ENCODE measurements around the gene CPT1B. TPM values are rescaled to one million over a fixed set of nuclear protein-coding genes. Genes with fewer than 3 reads are reported as not detected.

CPT1B gene
- total and polyA plus RNA-seq, 2 of the 4 experiments (the other 2 are of a cell fraction) = 0.36 to 1.8 TPM

DNA sequence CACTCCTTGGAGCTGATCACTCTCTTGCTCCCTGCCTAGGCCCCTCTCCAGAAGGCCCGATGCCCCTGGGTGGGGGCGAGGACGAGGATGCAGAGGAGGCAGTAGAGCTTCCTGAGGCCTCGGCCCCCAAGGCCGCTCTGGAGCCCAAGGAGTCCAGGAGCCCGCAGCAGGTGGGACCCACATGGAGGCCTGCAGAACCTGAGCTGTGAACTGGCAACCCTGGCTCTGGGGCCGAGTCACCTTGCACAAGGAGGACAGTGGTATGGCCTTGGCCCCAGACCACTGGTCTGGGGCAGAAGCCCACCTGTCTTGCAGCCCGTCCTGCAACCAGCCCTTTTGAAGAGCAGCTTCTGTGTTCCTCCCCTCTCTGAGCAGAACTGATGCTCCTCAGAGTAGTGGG lies 59.1 kb downstream of the CPT1B start:
- H3K14ac ChIP-seq (replicated peaks; ENCODE audit: low read depth, low read length) = no peak overlapping the region
- peaks cover 49% of the 10 kb centered on the region for H3K36me3 ChIP-seq (ENCODE audit: control insufficient read depth, insufficient read depth, low read length)
- H4K5ac ChIP-seq (ENCODE audit: low read depth, low read length) = no peak overlapping the region
- dilution Hi-C loops (cut with HindIII; ENCODE audit: low sequenced_read_pairs, unreplicated experiment) (no loop called here), intact Hi-C loops (cut with micrococcal nuclease) (no loop called here), in situ Hi-C loops (cut with MboI; ENCODE audit: low sequenced_read_pairs) (no loop called here)
- no peak overlapping the region for H3K4me3 ChIP-seq (ENCODE audit: insufficient read depth, low read depth, low read length)
- no peak overlapping the region for H2AFZ ChIP-seq (replicated peaks; ENCODE audit: low read length, poor library complexity)
- H2AK5ac ChIP-seq (ENCODE audit: low read depth, low read length) = no peak overlapping the region
- ATAC-seq (ENCODE audit: low read depth) = no peak
- H3K9me3 ChIP-seq (ENCODE audit: control insufficient read depth, insufficient read depth, low read length) = no peaks in the 10 kb centered on the region
- no peak for TF ChIP-seq SMC3 (IDR thresholded peaks at IDR 0.05; ENCODE audit: low read depth, low read length)
- TF ChIP-seq MXI1 (IDR thresholded peaks at IDR 0.05; ENCODE audit: borderline replicate concordance, low read depth, low read length) = no peak
- no peak for TF ChIP-seq CTCF (conservative IDR thresholded peaks at IDR 0.05; ENCODE audit: low read depth, low read length)
- no peak for TF ChIP-seq BHLHE40 (IDR thresholded peaks at IDR 0.05; ENCODE audit: low read depth, low read length)
- TF ChIP-seq CHD1 (IDR thresholded peaks at IDR 0.05; ENCODE audit: low read depth, low read length) = no peak
- no peak for TF ChIP-seq MAFK (IDR thresholded peaks at IDR 0.05; ENCODE audit: low read depth, low read length)
- TF ChIP-seq FOS (IDR thresholded peaks at IDR 0.05; ENCODE audit: low read depth, low read length) = no peak
- no peak for TF ChIP-seq POLR2A (IDR thresholded peaks at IDR 0.05; ENCODE audit: low read depth, low read length)
- no peak for TF ChIP-seq CEBPB (IDR thresholded peaks at IDR 0.05; ENCODE audit: low read depth, low read length)
- no peak for TF ChIP-seq RFX5 (IDR thresholded peaks at IDR 0.05; ENCODE audit: low read depth, low read length)
- no peak for TF ChIP-seq MAZ (IDR thresholded peaks at IDR 0.05; ENCODE audit: borderline replicate concordance, low read depth, low read length)
- no peak for TF ChIP-seq RAD21 (IDR thresholded peaks at IDR 0.05; ENCODE audit: low read length)
- TF ChIP-seq, protein P1, sequence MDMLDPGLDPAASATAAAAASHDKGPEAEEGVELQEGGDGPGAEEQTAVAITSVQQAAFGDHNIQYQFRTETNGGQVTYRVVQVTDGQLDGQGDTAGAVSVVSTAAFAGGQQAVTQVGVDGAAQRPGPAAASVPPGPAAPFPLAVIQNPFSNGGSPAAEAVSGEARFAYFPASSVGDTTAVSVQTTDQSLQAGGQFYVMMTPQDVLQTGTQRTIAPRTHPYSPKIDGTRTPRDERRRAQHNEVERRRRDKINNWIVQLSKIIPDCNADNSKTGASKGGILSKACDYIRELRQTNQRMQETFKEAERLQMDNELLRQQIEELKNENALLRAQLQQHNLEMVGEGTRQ (IDR thresholded peaks at IDR 0.05; ENCODE audit: low read depth, low read length) = no peak
- TF ChIP-seq RCOR1 (IDR thresholded peaks at IDR 0.05; ENCODE audit: insufficient replicate concordance, low read length) = no peak
- no peak for TF ChIP-seq NFE2L2 (IDR thresholded peaks at IDR 0.05; ENCODE audit: low read depth, low read length)
- TF ChIP-seq, protein P2, sequence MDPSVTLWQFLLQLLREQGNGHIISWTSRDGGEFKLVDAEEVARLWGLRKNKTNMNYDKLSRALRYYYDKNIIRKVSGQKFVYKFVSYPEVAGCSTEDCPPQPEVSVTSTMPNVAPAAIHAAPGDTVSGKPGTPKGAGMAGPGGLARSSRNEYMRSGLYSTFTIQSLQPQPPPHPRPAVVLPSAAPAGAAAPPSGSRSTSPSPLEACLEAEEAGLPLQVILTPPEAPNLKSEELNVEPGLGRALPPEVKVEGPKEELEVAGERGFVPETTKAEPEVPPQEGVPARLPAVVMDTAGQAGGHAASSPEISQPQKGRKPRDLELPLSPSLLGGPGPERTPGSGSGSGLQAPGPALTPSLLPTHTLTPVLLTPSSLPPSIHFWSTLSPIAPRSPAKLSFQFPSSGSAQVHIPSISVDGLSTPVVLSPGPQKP (IDR thresholded peaks at IDR 0.05; ENCODE audit: borderline replicate concordance, low read depth, low read length) = no peak
- no peaks in the 10 kb centered on the region; the same call in 1 of the 2 replicates for H3K4me1 ChIP-seq (ENCODE audit: control insufficient read depth, insufficient read depth, low read length)
- no peak overlapping the region for H3K27ac ChIP-seq (ENCODE audit: insufficient read depth, low read length)
- H2BK120ac ChIP-seq (ENCODE audit: low read depth, low read length) = no peak overlapping the region
- H2BK15ac ChIP-seq (ENCODE audit: low read depth, low read length) = no peak overlapping the region
- POLR2A ChIA-PET (ENCODE audit: unreplicated experiment) = no interaction called here
- H3K23ac ChIP-seq (ENCODE audit: low read depth, low read length) = no peak overlapping the region
- no peak overlapping the region for H2BK20ac ChIP-seq (ENCODE audit: low read depth, low read length)
- peaks cover 19 to 50% of the 10 kb centered on the region in 2 experiments for H3K79me1 ChIP-seq (ENCODE audit: low read depth in 1 of 2, low read length in 2 of 2)
- peaks cover 15% of the 10 kb centered on the region for H4K20me1 ChIP-seq (ENCODE audit: insufficient read depth, low read length)
- H3K9me1 ChIP-seq (ENCODE audit: insufficient read depth, low read length) = no peaks in the 10 kb centered on the region
- 94% methylated on average over 6 of the region's 8 CpGs; no CpG with 5 or more reads in 1 of the 2 experiments for WGBS, 2 experiments (ENCODE audit: extremely low coverage in 2 of 2, insufficient read length in 1 of 2)
- H3K56ac ChIP-seq (ENCODE audit: extremely low read depth, insufficient read depth, low read length) = no peak overlapping the region
- H3K4me2 ChIP-seq (ENCODE audit: low read depth, low read length) = no peak overlapping the region
- no peak overlapping the region for H3K4ac ChIP-seq (ENCODE audit: low read depth, low read length)
- H3K27me3 ChIP-seq (ENCODE audit: control insufficient read depth, insufficient read depth, low read length) = no peaks in the 10 kb centered on the region
- H4K91ac ChIP-seq (ENCODE audit: insufficient read depth, low read depth, low read length) = no peak overlapping the region
- no TSS peak for BruUV-seq (replicated peaks)
- no peak overlapping the region for H2BK5ac ChIP-seq (ENCODE audit: low read depth, low read length, poor library complexity, severe bottlenecking)
- H3K9ac ChIP-seq (ENCODE audit: low read depth, low read length) = no peak overlapping the region
- H2AK9ac ChIP-seq (replicated peaks; ENCODE audit: low read depth, low read length, poor library complexity) = no peak overlapping the region
- no peak overlapping the region for H4K8ac ChIP-seq (ENCODE audit: low read depth in 2 of 2, low read length in 2 of 2)
- DNase-seq = no peak
- CTCF ChIA-PET = no interaction called here
- no peak overlapping the region for H3K18ac ChIP-seq (ENCODE audit: low read depth, low read length)

All from IMR-90 (cell line).